WTC11 (cell line): ENCODE results near the gene CLDN2. TPM values are rescaled to one million over a fixed set of nuclear protein-coding genes. Genes with fewer than 3 reads are reported as not detected.

Experiments used
- ATAC-seq: fragments of 200-7000 bp; cut with Tn5 transposase; 2 replicates; pipeline ENCODE4 v1.10.0; 2021; ENCODE audit warnings: mild to moderate bottlenecking, moderate library complexity
- CTCF ChIA-PET: fragments of 300-600 bp; sonication (Branson Sonifier 250); formaldehyde crosslinking; loops from one replicate; lab custom pipeline; 2021; ENCODE audit warnings: antibody characterized with exemption; lab: Charles Lee
- POLR2A ChIA-PET: fragments of 350-600 bp; sonication (Branson Sonifier 250); formaldehyde crosslinking; loops from one replicate; lab custom pipeline; 2021; ENCODE audit warnings: antibody characterized with exemption; lab: Charles Lee
- DNase-seq: peaks from one replicate; pipeline ENCODE4 v3.0.0; 2021; ENCODE audit warnings: low spot score
- H3K27ac Mint-ChIP-seq: 2 replicates; pipeline ENCODE4 v1.8.0; 2021; ENCODE audit warnings: mixed read lengths
- H3K27me3 Mint-ChIP-seq: 2 replicates; pipeline ENCODE4 v1.8.0; 2021; ENCODE audit warnings: low read depth, mild to moderate bottlenecking, moderate library complexity, mixed read lengths
- H3K36me3 Mint-ChIP-seq: 2 replicates; pipeline ENCODE4 v1.8.0; 2021; ENCODE audit warnings: mixed read lengths
- H3K4me1 Mint-ChIP-seq: 2 replicates; pipeline ENCODE4 v1.8.0; 2022; ENCODE audit warnings: mixed read lengths
- H3K4me3 Mint-ChIP-seq: 2 replicates; pipeline ENCODE4 v1.8.0; 2021; ENCODE audit warnings: mild to moderate bottlenecking, moderate library complexity, mixed read lengths
- H3K9me3 Mint-ChIP-seq: 2 replicates; pipeline ENCODE4 v1.8.0; 2021; ENCODE audit warnings: mixed read lengths
- CREM ChIP-seq: sonication (generic); formaldehyde crosslinking; IDR thresholded peaks from 2 replicates; pipeline ENCODE4 v1.8.1; 2022; ENCODE audit warnings: mild to moderate bottlenecking, missing genetic modification reagents, moderate library complexity
- E2F4 ChIP-seq: sonication (generic); formaldehyde crosslinking; IDR thresholded peaks from 2 replicates; pipeline ENCODE4 v1.8.1; 2022; ENCODE audit warnings: low read depth, mild to moderate bottlenecking, moderate library complexity, missing genetic modification reagents, borderline replicate concordance
- ELF4 ChIP-seq: sonication (generic); formaldehyde crosslinking; IDR thresholded peaks from 2 replicates; pipeline ENCODE4 v1.8.1; 2022; ENCODE audit warnings: low read depth, mild to moderate bottlenecking, moderate library complexity, missing genetic modification reagents
- ERG ChIP-seq: fragments of 250-450 bp; sonication (Bioruptor Pico); IDR thresholded peaks from 2 replicates; pipeline ENCODE4 v1.8.0; 2021; ENCODE audit warnings: mild to moderate bottlenecking
- ESRRA ChIP-seq: sonication (generic); formaldehyde crosslinking; IDR thresholded peaks from 2 replicates; pipeline ENCODE4 v1.8.1; 2022; ENCODE audit warnings: mild to moderate bottlenecking, missing genetic modification reagents, borderline replicate concordance
- FOXJ3 ChIP-seq: sonication (generic); formaldehyde crosslinking; IDR thresholded peaks from 2 replicates; pipeline ENCODE4 v1.9.0; 2021; ENCODE audit warnings: missing genetic modification reagents, mild to moderate bottlenecking, borderline replicate concordance
- GABPB1 ChIP-seq: sonication (generic); formaldehyde crosslinking; IDR thresholded peaks from 2 replicates; pipeline ENCODE4 v1.8.1; 2023; ENCODE audit warnings: mild to moderate bottlenecking, missing genetic modification reagents
- GTF2I ChIP-seq: fragments of 250-450 bp; sonication (Bioruptor Pico); conservative IDR thresholded peaks from 2 replicates; pipeline ENCODE4 v1.4.0; 2021; ENCODE audit warnings: mild to moderate bottlenecking
- HMGA2 ChIP-seq: fragments of 250-450 bp; sonication (Bioruptor Pico); IDR thresholded peaks from 2 replicates; pipeline ENCODE4 v1.4.0; 2021; ENCODE audit warnings: mild to moderate bottlenecking, moderate library complexity
- MLX ChIP-seq: sonication (generic); formaldehyde crosslinking; IDR thresholded peaks from 2 replicates; pipeline ENCODE4 v1.8.1; 2023; ENCODE audit warnings: mild to moderate bottlenecking, missing genetic modification reagents, moderate library complexity
- MYBL2 ChIP-seq: sonication (generic); formaldehyde crosslinking; IDR thresholded peaks from 2 replicates; pipeline ENCODE4 v1.8.1; 2023; ENCODE audit warnings: mild to moderate bottlenecking, moderate library complexity, missing genetic modification reagents
- RORB ChIP-seq: fragments of 250-450 bp; sonication (Bioruptor Pico); IDR thresholded peaks from 2 replicates; pipeline ENCODE4 v1.9.0; 2021; ENCODE audit warnings: mild to moderate bottlenecking
- SMAD3 ChIP-seq: sonication (generic); formaldehyde crosslinking; IDR thresholded peaks from 2 replicates; pipeline ENCODE4 v1.8.0; 2022; ENCODE audit warnings: missing genetic modification reagents, mild to moderate bottlenecking, borderline replicate concordance
- SP1 ChIP-seq: sonication (generic); formaldehyde crosslinking; conservative IDR thresholded peaks from 2 replicates; pipeline ENCODE4 v1.8.1; 2022; ENCODE audit warnings: missing genetic modification reagents
- ZBTB43 ChIP-seq: sonication (generic); formaldehyde crosslinking; IDR thresholded peaks from 2 replicates; pipeline ENCODE4 v1.8.1; 2023; ENCODE audit warnings: mild to moderate bottlenecking, missing genetic modification reagents
- ZNF121 ChIP-seq: sonication (generic); formaldehyde crosslinking; IDR thresholded peaks from 2 replicates; pipeline ENCODE4 v1.8.0; 2023; ENCODE audit warnings: missing genetic modification reagents
- ZNF138 ChIP-seq: sonication (generic); formaldehyde crosslinking; conservative IDR thresholded peaks from 2 replicates; pipeline ENCODE4 v1.8.1; 2022; ENCODE audit warnings: mild to moderate bottlenecking, moderate library complexity, missing genetic modification reagents
- ZNF396 ChIP-seq: fragments of 250-450 bp; sonication (Bioruptor Pico); IDR thresholded peaks from 2 replicates; pipeline ENCODE4 v1.8.0; 2021; ENCODE audit warnings: mild to moderate bottlenecking, moderate library complexity, borderline replicate concordance
- ZNF416 ChIP-seq: fragments of 250-450 bp; sonication (Bioruptor Pico); IDR thresholded peaks from 2 replicates; pipeline ENCODE4 v1.9.0; 2021; ENCODE audit warnings: mild to moderate bottlenecking, inconsistent platforms
- ZNF425 ChIP-seq: fragments of 250-450 bp; sonication (Bioruptor Pico); conservative IDR thresholded peaks from 2 replicates; pipeline ENCODE4 v1.9.0; 2021; ENCODE audit warnings: mild to moderate bottlenecking
- ZNF671 ChIP-seq: fragments of 250-450 bp; sonication (Bioruptor Pico); IDR thresholded peaks from 2 replicates; pipeline ENCODE4 v1.8.0; 2021; ENCODE audit warnings: mild to moderate bottlenecking
- total RNA-seq: library from RNA; stranded (reverse); gene quantifications from 3 replicates; pipeline ENCODE4 v1.2.3, GENCODE V29; 2021
- TF ChIP-seq, protein P1 (sequence below): sonication (generic); formaldehyde crosslinking; IDR thresholded peaks from 2 replicates; pipeline ENCODE4 v1.8.0; 2022; ENCODE audit warnings: mild to moderate bottlenecking, missing genetic modification reagents
- TF ChIP-seq, protein P2 (sequence below): sonication (generic); formaldehyde crosslinking; IDR thresholded peaks from 2 replicates; pipeline ENCODE4 v1.8.0; 2023; ENCODE audit warnings: mild to moderate bottlenecking, missing genetic modification reagents

Gene CLDN2
- total RNA-seq, 1 experiment from 2014 or later, result 0.11 TPM

DNA sequence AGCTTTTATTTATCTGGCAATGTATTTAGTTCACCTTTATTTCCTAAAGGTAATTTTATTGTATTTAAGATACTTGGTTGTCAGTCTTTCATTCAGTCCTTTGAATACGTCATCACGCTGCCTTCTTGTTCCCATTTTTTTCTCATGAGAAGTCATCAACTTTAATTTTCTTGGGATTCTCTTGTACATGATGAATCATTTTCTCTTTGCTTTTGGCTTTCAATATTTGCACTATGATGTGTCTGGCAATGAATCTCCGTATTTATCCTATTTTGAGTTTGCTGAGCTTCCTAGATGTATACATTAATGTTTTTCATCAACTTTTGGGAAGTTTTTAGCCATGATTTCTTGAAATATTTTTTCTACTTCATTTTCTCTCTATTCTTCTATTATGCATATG lies 28.4 kb downstream of the CLDN2 start:
- TF ChIP-seq ERG (CRISPR knock-in tag) (no peak), HMGA2 (CRISPR knock-in tag) (no peak), ZNF671 (no peak), ZNF425 (CRISPR knock-in tag) (no peak), MYBL2 (CRISPR knock-in tag) (no peak), GABPB1 (CRISPR knock-in tag) (no peak), SP1 (CRISPR knock-in tag) (no peak)
- TF ChIP-seq, protein P1, sequence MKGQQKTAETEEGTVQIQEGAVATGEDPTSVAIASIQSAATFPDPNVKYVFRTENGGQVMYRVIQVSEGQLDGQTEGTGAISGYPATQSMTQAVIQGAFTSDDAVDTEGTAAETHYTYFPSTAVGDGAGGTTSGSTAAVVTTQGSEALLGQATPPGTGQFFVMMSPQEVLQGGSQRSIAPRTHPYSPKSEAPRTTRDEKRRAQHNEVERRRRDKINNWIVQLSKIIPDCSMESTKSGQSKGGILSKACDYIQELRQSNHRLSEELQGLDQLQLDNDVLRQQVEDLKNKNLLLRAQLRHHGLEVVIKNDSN, result no peak
- Mint-ChIP-seq H3K4me3 (no peak overlapping the region), H3K27ac (no peak overlapping the region), H3K4me1 (no peaks in the 10 kb centered on the region), H3K36me3 (no peaks in the 10 kb centered on the region), H3K9me3 (no peaks in the 10 kb centered on the region), H3K27me3 (no peaks in the 10 kb centered on the region)
- ATAC-seq (no peak), DNase-seq (no peak)
- CTCF ChIA-PET, result no interaction called here
- POLR2A ChIA-PET, result no interaction called here

GRCh38 chrX:106949366-106949765 lies 29.2 kb downstream of the CLDN2 start:
- DNase-seq, result no peak
- ATAC-seq, result no peak
- TF ChIP-seq GTF2I (CRISPR knock-in tag), result no peak
- TF ChIP-seq ESRRA (CRISPR knock-in tag), result no peak
- TF ChIP-seq RORB (CRISPR knock-in tag), result no peak
- no peak for TF ChIP-seq ZNF121 (CRISPR knock-in tag)
- no peak for TF ChIP-seq SMAD3 (CRISPR knock-in tag)
- TF ChIP-seq, all 79 proteins: peak for 0
- Mint-ChIP-seq H3K4me3 (no peak overlapping the region), H3K4me1 (no peaks in the 10 kb centered on the region), H3K27me3 (no peaks in the 10 kb centered on the region), H3K9me3 (no peaks in the 10 kb centered on the region), H3K27ac (no peak overlapping the region), H3K36me3 (no peaks in the 10 kb centered on the region)
- POLR2A ChIA-PET, result no interaction called here
- CTCF ChIA-PET, result no interaction called here

DNA sequence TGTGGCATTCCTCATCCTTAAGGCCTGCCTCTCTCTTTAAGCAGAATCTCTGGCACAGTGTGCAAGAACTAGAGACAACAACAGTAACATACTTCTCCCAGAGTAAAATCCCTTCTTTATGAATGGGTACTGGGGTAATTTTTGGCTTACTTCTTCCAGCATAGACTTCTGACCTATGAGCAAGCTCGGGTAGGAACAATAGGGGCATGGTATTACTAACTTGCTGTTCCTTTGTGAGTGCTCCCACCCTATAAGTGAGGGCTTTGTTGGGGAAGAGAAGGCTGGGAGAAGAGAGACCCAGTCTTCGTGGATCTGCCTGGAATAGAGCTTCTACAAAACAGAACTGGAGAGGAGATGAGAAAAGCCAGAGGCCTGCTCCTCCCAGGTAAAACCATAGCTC lies 30.2 kb downstream of the CLDN2 start:
- H3K4me3 Mint-ChIP-seq, result no peak overlapping the region
- H3K27me3 Mint-ChIP-seq, result no peaks in the 10 kb centered on the region
- no peak overlapping the region for H3K27ac Mint-ChIP-seq
- ChIA-PET POLR2A (no interaction called here), CTCF (interaction anchor here (0.9 kb wide), 1 partner anchor 9 kb away, joined by 3 read pairs; no protein-coding TSS in a partner anchor)
- no peaks in the 10 kb centered on the region for H3K4me1 Mint-ChIP-seq
- ATAC-seq, result no peak
- H3K36me3 Mint-ChIP-seq, result no peaks in the 10 kb centered on the region
- no peak for DNase-seq
- H3K9me3 Mint-ChIP-seq, result no peaks in the 10 kb centered on the region
- TF ChIP-seq E2F4 (CRISPR knock-in tag) (no peak), ZBTB43 (CRISPR knock-in tag) (no peak), ZNF396 (CRISPR knock-in tag) (no peak), FOXJ3 (CRISPR knock-in tag) (no peak), SP1 (CRISPR knock-in tag) (no peak), ELF4 (CRISPR knock-in tag) (no peak), MYBL2 (CRISPR knock-in tag) (no peak), ZNF138 (CRISPR knock-in tag) (no peak), ZNF416 (CRISPR knock-in tag) (no peak), CREM (CRISPR knock-in tag) (no peak), MLX (CRISPR knock-in tag) (no peak)
- TF ChIP-seq, protein P2, sequence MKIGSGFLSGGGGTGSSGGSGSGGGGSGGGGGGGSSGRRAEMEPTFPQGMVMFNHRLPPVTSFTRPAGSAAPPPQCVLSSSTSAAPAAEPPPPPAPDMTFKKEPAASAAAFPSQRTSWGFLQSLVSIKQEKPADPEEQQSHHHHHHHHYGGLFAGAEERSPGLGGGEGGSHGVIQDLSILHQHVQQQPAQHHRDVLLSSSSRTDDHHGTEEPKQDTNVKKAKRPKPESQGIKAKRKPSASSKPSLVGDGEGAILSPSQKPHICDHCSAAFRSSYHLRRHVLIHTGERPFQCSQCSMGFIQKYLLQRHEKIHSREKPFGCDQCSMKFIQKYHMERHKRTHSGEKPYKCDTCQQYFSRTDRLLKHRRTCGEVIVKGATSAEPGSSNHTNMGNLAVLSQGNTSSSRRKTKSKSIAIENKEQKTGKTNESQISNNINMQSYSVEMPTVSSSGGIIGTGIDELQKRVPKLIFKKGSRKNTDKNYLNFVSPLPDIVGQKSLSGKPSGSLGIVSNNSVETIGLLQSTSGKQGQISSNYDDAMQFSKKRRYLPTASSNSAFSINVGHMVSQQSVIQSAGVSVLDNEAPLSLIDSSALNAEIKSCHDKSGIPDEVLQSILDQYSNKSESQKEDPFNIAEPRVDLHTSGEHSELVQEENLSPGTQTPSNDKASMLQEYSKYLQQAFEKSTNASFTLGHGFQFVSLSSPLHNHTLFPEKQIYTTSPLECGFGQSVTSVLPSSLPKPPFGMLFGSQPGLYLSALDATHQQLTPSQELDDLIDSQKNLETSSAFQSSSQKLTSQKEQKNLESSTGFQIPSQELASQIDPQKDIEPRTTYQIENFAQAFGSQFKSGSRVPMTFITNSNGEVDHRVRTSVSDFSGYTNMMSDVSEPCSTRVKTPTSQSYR (CRISPR knock-in tag), result no peak
- TF ChIP-seq, protein P1, result no peak
